Upper lobe of left lung (tissue), 6 donors: ENCODE results near the gene CYB5A. TPM values are rescaled to one million over a fixed set of nuclear protein-coding genes. Genes with fewer than 3 reads are reported as not detected.
"Not testable (repeated sequence)": the region's sequence is repeated elsewhere in the genome, so short reads cannot be mapped to it uniquely, and the experiment has no call there.

Source experiments
- ATAC-seq, 2 donors: fragments of 200-7000 bp; cut with Tn5 transposase; one replicate each; pipeline ENCODE4 v1.9.1; 2022; ENCODE audit warnings: mild to moderate bottlenecking in 2 of 2, moderate library complexity in 2 of 2; ENCODE audit not compliant: low FRiP score in 2 of 2
- DNase-seq, 2 donors: peaks; one replicate each; pipeline ENCODE4 v3.0.0-alpha.2; 2019 to 2020
- H3K27ac ChIP-seq, 4 donors: fragments of 200-600 bp; sonication (generic); one replicate each; pipeline ENCODE4 v1.5.1; 2016 to 2019
- H3K27me3 ChIP-seq, 4 donors: fragments of 200-600 bp; sonication (generic); one replicate each; pipeline ENCODE4 v1.5.1; 2017 to 2019
- H3K36me3 ChIP-seq, 4 donors: fragments of 200-600 bp; sonication (generic); one replicate each; pipeline ENCODE4 v1.5.1; 2016 to 2019
- H3K4me1 ChIP-seq, 4 donors: fragments of 200-600 bp; sonication (generic); one replicate each; pipeline ENCODE4 v1.5.1; 2018 to 2019
- H3K4me3 ChIP-seq, 4 donors: fragments of 200-600 bp; sonication (generic); one replicate each; pipeline ENCODE4 v1.5.1; 2017 to 2019; ENCODE audit warnings: mild to moderate bottlenecking in 2 of 4, moderate library complexity in 1 of 4
- H3K9me3 ChIP-seq, 4 donors: fragments of 200-600 bp; sonication (generic); one replicate each; pipeline ENCODE4 v1.5.1; 2018 to 2019
- CTCF ChIP-seq, 6 experiments: fragments of 450-650 bp in 4 of 6; fragments of 200-600 bp in 2 of 6; sonication (generic) in 2 of 6; IDR thresholded peaks; one replicate each; pipeline ENCODE4 v1.5.1; 2016 to 2019; ENCODE audit warnings: antibody characterized with exemption in 6 of 6
- EP300 ChIP-seq, 4 donors: sonication (generic); formaldehyde crosslinking; IDR thresholded peaks; one replicate each; pipeline ENCODE4 v1.5.1; 2017; ENCODE audit warnings: antibody characterized with exemption in 4 of 4, control low read depth in 2 of 4
- POLR2A ChIP-seq, 4 donors: fragments of 450-650 bp; IDR thresholded peaks; one replicate each; pipeline ENCODE4 v1.5.1; 2016 to 2017; ENCODE audit warnings: antibody characterized with exemption in 4 of 4, mild to moderate bottlenecking in 2 of 4
- POLR2AphosphoS5 ChIP-seq, 2 donors: sonication (generic); formaldehyde crosslinking; IDR thresholded peaks; one replicate each; pipeline ENCODE4 v1.5.1; 2017; ENCODE audit warnings: antibody characterized with exemption in 2 of 2
- whole genome bisulfite sequencing, 2 donors: methylation state at CpG; one replicate each; pipeline ENCODE4 v1.1.5; 2017 to 2018; 5-methylcytosine and 5-hydroxymethylcytosine counted together
- total RNA-seq, 6 donors: library from RNA; depleted of rRNA in 4 of 6; stranded (reverse); fragments of >200 nt in 4 of 6; gene quantifications; one replicate each; pipeline versions ENCODE4 v1.1.0 to v1.2.1, GENCODE V29; 2016 to 2021
- donor health status: DM: no; HTN: no; CAD: no; lungs with moderate emphysema.
- donor health status: DM: no; HTN: yes; CAD: no; lungs with severe emphysema.

The CYB5A gene
- total RNA-seq, 6 donors from 2014 or later = 291 to 729 (median 637) TPM

GRCh38 chr18:74299162-74299561 lies 7.4 kb upstream of the CYB5A start:
- H3K9me3 ChIP-seq = no peaks in the 10 kb centered on the region
- 85 to 90% methylated on average over 1 of the region's 1 CpG for WGBS, 2 donors
- H3K36me3 ChIP-seq = no peaks in the 10 kb centered on the region
- H3K4me3 ChIP-seq = no peak overlapping the region
- H3K27ac ChIP-seq = no peak overlapping the region
- ATAC-seq (no peak), DNase-seq (no peak)
- H3K27me3 ChIP-seq = no peaks in the 10 kb centered on the region
- TF ChIP-seq EP300 (IDR thresholded peaks at IDR 0.05) (no peak), POLR2AphosphoS5 (IDR thresholded peaks at IDR 0.05) (no peak), POLR2A (IDR thresholded peaks at IDR 0.05) (no peak), CTCF (IDR thresholded peaks at IDR 0.05) (no peak)
- no peaks in the 10 kb centered on the region for H3K4me1 ChIP-seq

GRCh38 chr18:74294526-74294925 lies 2.8 kb upstream of the CYB5A start:
- Histone ChIP-seq H3K36me3 (no peaks in the 10 kb centered on the region), H3K9me3 (no peaks in the 10 kb centered on the region), H3K4me3 (no peak overlapping the region), H3K4me1 (peaks cover 4 to 25% (median 11%) of the 10 kb centered on the region in 4 donors), H3K27me3 (no peaks in the 10 kb centered on the region), H3K27ac (no peak overlapping the region)
- TF ChIP-seq POLR2A (IDR thresholded peaks at IDR 0.05) (no peak), EP300 (IDR thresholded peaks at IDR 0.05) (no peak), CTCF (IDR thresholded peaks at IDR 0.05) (no peak), POLR2AphosphoS5 (IDR thresholded peaks at IDR 0.05) (no peak)
- DNase-seq (no peak), ATAC-seq (no peak)
- 91 to 95% methylated on average over 7 to 8 of the region's 8 CpGs for WGBS, 2 donors

- WGBS, 2 donors = 92 to 95% methylated on average over 3 of the region's 3 CpGs
- not testable (repeated sequence) for DNase-seq, H3K27me3 ChIP-seq, ATAC-seq, H3K36me3 ChIP-seq, H3K4me3 ChIP-seq, H3K9me3 ChIP-seq
- Histone ChIP-seq H3K4me1 (peaks cover 6 to 40% (median 19%) of the 10 kb centered on the region in 4 donors), H3K27ac (peak overlapping the region in 2 of 4 donors; percentile 87 to 96)
Observed at GRCh38 chr18:74292982-74293381, 1.2 kb upstream of the CYB5A start.

GRCh38 chr18:74292541-74292858 lies 737 bp upstream of the CYB5A start:
- H3K4me1 ChIP-seq = peaks cover 10 to 41% (median 21%) of the 10 kb centered on the region in 4 donors
- DNase-seq (no peak), ATAC-seq (no peak)
- no peaks in the 10 kb centered on the region for H3K36me3 ChIP-seq
- TF ChIP-seq POLR2AphosphoS5 (IDR thresholded peaks at IDR 0.05) (no peak), EP300 (IDR thresholded peaks at IDR 0.05) (no peak), POLR2A (IDR thresholded peaks at IDR 0.05) (no peak), CTCF (IDR thresholded peaks at IDR 0.05) (no peak)
- no peaks in the 10 kb centered on the region for H3K27me3 ChIP-seq
- WGBS, 2 donors = 0 to 14% methylated on average over 3 to 4 of the region's 4 CpGs
- peak overlapping the region; percentile 62 to 98 (median 70) for H3K4me3 ChIP-seq
- H3K27ac ChIP-seq = peak overlapping the region; percentile 79 to 96 (median 88)
- H3K9me3 ChIP-seq = no peaks in the 10 kb centered on the region

- no peaks in the 10 kb centered on the region for H3K9me3 ChIP-seq
- no peaks in the 10 kb centered on the region for H3K36me3 ChIP-seq
- no peak for TF ChIP-seq POLR2A (IDR thresholded peaks at IDR 0.05)
- TF ChIP-seq EP300 (IDR thresholded peaks at IDR 0.05) = no peak
- TF ChIP-seq POLR2AphosphoS5 (IDR thresholded peaks at IDR 0.05) = no peak
- no peaks in the 10 kb centered on the region for H3K27me3 ChIP-seq
- no peak for DNase-seq
- WGBS, 2 donors = 2% methylated on average over 23 of the region's 30 CpGs; no CpG with 5 or more reads in 1 of the 2 donors
- peaks cover 19 to 43% (median 28%) of the 10 kb centered on the region in 4 donors for H3K4me1 ChIP-seq
- H3K27ac ChIP-seq = peak overlapping the region; percentile 79 to 96 (median 88)
- H3K4me3 ChIP-seq = peak overlapping the region; percentile 67 to 98 (median 85)
- no peak for ATAC-seq
Observed at GRCh38 chr18:74291472-74291770, 342 bp downstream of the CYB5A start.

- Histone ChIP-seq H3K27ac (peak overlapping the region; percentile 79 to 96 (median 88)), H3K27me3 (no peaks in the 10 kb centered on the region), H3K36me3 (peaks cover 0 to 4% (median 0%) of the 10 kb centered on the region in 4 donors), H3K4me3 (peak overlapping the region; percentile 67 to 98 (median 85)), H3K9me3 (no peaks in the 10 kb centered on the region), H3K4me1 (peaks cover 22 to 48% (median 32%) of the 10 kb centered on the region in 4 donors)
- TF ChIP-seq EP300 (IDR thresholded peaks at IDR 0.05) (no peak), CTCF (IDR thresholded peaks at IDR 0.05) (peak in 4 of 6 experiments; percentile 15 to 31 (median 24)), POLR2A (IDR thresholded peaks at IDR 0.05) (peak in 1 of 4 donors; percentile 7), POLR2AphosphoS5 (IDR thresholded peaks at IDR 0.05) (no peak)
- WGBS, 2 donors = 8 to 31% methylated on average over 31 to 43 of the region's 57 CpGs
- ATAC-seq = peak; percentile 47 to 64
- DNase-seq = peak; percentile 66 to 90
Observed at GRCh38 chr18:74290794-74291471, 830 bp downstream of the CYB5A start.
